HG03378 (cell line): ENCODE measurements around the gene EDN2.

Source experiments
- ATAC-seq: cut with Tn5 transposase; IDR thresholded peaks from one replicate; pipeline ENCODE4 v1.9.1; 2021; ENCODE audit warnings: mild to moderate bottlenecking, moderate library complexity; ENCODE audit not compliant: unreplicated experiment

Gene EDN2

DNA sequence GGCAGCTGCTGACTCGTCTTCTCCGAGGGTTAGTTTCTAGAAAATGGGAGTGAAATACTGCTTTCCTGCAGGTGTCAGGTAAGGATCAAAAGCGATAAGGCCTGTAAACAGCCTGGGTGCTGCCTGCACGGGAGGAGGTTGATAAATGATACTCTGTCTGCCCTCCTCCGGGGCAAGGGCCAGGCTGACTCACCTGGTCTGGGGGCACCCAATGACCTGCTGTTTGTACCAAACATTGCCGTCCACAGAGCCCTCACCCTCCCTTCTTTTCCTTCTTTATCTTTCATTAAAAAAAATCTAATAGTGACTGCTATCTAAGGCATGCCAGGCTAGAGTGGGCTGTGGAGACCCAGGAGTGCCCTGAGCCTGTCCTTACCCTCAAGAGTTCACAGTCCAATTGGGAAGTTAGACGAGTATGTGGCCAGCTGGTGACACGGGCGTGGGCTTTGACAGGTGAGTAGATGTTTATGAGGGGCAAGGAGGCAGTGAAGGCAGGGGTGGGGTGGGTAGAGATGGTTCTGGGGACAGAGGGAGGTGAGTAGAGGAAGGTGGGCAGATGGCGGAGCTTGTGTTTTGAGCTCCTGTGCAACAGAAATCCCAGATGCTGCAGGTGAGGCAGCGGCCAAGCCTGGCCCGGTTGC lies 16.2 kb downstream of the EDN2 start:
- ATAC-seq, result no peak

DNA sequence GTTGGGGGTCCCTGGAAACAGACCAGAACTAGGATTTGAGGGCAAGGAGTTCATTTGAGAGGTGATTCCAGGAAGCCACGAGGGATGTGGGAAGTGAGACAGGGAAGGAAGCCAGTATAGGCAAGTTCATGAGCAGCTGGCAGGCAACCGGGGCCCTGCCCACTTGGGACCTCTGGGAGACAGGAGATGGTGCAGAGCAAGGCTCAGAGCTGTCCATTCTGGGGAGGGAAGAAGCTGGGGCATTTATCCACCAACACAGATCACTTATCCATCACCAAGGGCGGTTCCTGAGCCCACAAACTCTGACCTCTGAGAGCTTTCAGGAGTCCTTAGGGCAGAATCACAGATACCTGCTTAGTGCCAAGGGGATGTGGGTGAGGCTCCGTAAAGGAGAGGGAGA lies 16.8 kb downstream of the EDN2 start:
- no peak for ATAC-seq

DNA sequence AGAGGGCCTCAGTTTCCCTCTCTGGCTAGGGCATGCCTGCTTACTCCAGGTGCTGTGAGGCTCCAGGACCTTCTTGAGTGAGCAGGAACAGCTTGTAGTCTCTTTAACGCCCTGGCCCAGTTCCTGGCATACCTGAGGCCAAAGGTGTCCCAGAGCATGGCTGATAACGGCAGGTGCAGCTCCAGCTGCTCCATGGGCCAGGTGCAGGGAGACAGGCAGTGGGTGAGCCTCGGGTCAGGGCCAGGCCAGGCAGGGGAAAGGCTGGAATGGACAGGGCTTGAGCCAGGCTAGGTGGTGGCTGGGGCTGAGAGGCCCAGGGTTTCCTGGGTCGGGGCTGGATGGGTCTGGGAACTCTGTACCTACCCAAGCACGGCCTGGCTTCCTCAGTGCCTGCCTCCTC lies 18.3 kb downstream of the EDN2 start:
- no peak for ATAC-seq

DNA sequence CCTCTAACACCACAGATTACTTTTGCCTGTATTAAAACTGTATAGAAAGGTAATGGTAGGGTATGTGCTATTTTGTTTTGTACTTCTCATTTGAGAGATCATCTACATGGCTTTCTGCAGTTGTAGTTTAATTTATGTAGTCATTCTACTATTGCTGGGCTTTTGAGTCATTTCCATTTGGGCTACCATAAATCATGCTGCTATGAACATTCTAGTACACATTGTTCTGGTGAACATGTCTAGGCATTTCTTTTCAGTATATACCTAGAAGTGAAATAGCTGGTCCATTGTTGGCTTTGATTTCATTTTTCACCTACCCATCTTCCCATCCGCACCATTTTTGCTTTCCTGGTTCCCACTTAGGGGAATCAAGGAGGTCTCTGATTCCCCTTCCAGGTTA lies 18.7 kb downstream of the EDN2 start:
- no peak for ATAC-seq

DNA sequence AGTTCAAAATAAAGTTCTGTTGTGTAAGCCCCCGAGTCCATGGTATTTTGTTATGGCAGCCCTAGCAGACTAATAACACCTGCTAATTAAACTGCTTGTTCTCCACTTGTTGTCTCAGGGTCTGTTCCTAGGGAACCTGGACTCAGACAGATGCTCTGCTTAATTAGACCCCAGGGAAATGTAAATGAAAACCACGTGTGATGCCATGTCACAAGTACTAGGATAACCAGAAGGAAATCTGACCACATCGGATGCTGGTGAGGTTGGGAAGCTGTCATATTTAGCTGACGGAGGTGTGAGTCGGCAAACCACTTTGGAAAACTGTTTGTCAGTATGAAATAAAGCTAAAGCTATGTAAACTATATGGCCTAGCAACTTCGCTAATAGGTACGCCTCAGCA lies 19.6 kb downstream of the EDN2 start:
- ATAC-seq, result no peak

DNA sequence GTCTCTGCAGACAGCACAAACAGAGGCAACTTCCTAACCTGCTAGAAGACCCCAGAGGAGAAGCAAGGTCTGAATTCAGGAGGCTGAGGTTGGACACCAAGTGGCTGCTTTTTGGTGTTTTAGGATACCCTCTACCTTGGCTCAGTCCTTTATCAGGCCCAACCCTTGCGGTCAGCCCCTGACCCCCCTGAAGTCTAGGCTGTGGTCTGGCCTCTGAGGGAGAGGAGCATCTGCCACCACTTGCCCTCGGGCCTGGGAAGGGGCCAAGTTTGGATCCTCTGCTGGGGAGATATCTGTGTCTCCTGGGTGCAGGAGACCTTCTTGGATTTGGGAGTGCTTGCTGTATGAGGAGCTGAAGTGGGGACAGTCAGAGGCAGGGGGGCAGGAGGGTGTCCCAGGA lies 21.0 kb downstream of the EDN2 start:
- no peak for ATAC-seq

DNA sequence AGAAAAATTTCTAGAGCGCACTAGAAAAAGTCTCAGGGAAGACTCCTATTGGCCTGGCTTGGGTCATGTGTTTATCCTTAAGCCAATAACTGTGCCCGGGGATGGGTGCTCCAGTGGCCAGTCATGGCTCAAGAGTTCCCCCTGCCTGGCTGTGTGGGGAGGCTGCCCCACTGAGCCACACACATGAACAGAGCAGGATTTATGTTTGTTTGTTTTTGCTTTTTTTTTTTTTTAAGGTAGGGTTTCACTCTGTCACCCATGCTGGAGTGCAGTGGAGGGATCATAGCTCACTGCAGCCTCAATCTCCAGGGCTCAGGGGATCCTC lies 21.8 kb downstream of the EDN2 start:
- no peak for ATAC-seq

DNA sequence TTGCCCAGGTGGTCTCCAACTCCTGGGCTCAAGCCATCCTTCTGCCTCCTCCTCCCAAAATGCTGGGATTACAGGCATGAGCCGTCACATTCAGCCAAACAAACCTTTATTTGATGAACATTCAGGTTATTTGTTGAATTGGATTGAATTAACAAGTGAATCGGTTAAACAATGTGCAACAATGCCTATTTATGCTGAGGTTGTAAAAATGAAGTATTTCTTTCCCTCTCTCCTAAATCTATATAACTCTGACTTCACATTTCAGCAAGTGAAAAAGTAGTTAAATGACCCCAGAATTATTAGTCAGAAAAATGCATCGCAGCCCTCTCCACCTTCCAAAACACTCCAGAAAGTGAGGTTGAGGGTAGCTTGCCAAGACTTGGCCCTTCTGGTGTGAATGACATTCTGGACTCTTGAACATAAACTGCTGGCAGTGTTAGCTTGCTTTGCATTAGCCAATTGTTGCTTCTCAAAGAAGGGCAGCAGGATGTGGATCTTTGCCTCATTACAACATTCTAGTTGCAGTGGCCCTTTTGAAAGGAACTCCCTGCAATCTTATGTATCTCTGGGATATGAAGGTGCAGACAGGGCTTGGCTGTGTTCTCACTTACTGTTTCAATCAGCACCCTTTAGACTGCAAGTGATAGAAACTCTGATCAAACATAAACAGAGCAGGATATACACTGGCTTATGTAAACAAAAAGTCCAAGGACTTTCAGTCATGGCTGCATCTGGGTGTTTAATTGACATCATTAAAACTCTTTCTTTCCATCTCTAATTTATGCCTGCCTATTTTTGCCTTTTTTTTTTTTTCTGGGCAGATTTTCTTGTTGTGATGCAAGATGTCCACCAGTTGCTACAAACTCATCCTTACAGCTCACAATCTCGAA lies 22.4 kb downstream of the EDN2 start:
- ATAC-seq, result no peak

DNA sequence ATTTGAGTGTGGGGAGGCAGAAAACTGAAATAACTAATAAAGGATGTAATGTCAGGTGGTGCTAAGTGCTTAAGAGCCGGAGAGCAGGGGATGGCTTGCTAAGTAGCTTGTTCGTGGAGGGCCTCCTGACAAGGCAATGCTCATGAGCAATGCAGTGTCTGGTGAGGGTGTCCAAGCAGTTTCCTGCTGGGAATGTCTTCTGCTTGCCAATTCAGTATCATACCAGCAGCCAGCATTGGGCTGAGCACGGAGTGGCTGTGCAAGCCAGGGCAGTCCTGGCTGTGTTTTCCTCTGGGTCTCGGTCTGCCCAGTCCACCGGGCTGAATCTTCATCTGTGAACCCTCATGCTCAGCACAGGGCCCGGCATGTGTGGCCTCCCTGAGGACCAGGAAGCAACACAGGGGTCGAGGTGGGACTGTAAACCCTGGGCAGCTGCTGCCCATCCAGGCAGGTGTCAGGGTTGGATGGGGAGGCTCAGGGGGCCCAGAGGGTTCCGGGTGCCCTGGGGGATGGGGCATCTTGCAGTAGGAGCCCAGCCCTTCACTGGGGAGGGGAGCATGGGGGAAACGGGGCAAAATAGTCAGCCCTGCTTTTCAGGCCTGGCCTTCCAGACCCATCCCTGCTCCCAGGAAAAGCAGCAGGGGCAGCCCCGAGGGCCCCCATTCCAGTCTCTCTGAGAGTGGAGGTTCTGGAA lies 27.5 kb downstream of the EDN2 start:
- ATAC-seq, result no peak

DNA sequence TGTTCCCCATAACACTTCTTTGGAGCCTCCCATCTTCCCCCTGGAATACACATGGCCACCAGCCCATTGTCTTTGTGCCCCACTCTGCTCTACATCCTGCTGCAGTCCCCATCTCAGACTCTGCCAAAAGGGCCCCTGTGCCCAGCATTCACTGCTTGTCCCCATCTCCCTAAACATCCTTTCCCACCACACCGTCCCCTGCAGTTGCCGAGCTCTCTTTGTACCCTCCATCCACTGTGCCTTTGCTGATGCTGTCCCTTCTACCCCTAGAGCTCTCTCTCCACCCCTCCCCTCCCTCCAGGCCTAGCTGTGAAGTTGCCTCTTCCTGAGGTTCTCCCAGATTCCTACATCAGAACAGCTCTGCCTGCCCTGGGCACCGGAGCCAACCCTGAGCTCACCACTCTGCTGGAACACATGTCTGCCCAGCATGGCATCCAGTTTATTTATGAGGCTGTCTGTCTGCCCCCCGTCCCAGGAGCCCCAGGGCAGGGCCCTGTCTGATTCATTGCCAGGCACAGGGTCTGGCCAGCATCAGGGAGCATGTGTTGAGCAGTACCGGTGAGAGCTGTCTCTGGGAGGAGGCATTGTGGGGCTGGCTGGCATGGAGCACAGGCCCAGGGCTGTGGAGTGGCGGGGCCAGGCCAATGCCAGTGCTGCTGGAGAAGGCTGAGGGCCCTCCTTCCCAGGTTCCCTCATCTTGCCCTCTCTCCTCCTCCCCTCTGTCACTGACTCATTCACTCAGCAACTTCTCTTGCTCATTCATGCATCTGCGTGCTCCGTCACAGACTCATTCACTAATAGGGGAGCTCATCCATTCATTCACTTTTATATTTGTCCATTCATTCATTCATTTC lies 28.8 kb downstream of the EDN2 start:
- no peak for ATAC-seq

DNA sequence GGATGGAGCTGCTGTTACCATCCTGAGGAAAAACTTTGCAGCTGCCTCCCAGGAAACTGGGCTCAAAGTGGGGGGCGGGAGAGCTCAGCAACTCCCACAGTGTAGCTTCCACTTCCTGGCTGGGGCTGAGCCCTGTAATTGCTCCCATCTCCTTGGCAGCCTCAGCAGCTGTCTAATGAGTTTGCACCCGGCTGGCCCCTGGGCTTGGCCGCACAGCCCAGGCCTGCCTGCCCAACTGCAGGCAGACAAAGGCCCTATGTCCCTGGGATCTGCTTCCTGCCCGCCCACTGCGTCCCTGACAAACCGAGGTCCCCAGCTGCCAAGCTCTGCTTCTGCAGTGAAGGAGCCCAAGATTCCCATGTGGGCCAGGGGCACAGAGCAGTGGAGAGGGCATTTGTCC lies 30.1 kb downstream of the EDN2 start:
- ATAC-seq, result no peak

DNA sequence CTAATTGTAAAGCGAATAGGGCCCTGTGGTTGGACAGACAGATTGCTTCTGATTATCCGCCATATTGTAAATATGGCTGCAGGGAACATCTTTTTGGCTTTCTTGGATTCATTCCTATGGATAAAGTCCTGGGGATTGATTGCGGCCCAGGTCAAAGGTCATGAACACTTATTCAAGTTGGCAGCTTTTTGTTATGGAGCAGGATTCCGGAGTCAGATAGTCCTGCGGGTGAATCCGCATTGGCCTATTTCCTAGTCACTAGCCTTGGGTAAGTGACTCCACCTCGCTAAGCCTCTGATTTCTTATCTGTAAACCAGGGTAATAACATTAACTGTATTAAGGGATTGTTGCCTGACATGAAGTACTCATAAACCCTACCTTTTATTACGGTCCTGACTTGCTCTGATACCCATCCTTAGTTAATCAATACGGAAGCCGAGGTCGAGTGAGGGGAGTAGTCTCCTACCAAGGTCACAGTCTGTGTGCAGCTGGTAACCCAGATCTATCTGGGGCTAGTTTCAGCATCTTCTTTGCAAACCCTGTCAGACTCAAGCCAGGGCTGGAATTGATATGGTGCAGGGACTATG lies 31.7 kb downstream of the EDN2 start:
- no peak for ATAC-seq

DNA sequence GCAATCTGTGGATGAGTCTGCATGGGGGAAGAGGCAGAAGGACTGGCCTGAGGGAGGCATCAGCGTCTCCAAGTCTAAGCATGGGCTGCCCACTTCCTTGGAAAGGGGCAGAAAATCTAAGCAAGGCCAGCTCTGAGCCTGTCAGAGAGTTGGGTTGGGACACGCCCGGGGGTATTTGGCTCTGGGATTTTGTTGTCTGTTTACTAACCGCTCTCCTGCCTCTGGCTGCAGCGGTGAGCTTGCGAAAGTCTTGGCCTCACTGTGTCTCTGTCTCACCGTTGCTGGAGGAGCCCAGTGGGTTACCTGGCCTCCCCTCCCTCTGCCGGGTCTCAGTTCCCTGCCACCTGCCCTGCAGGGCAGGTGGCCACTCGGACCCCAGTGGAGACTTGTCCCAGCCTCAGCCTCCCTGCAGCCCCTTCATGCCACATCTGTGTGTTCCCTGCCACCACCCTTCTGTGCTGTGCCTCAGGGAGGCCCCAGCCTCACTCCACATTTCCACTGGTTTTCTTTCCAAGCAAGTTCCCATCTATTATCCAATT lies 33.7 kb downstream of the EDN2 start:
- ATAC-seq, result no peak

DNA sequence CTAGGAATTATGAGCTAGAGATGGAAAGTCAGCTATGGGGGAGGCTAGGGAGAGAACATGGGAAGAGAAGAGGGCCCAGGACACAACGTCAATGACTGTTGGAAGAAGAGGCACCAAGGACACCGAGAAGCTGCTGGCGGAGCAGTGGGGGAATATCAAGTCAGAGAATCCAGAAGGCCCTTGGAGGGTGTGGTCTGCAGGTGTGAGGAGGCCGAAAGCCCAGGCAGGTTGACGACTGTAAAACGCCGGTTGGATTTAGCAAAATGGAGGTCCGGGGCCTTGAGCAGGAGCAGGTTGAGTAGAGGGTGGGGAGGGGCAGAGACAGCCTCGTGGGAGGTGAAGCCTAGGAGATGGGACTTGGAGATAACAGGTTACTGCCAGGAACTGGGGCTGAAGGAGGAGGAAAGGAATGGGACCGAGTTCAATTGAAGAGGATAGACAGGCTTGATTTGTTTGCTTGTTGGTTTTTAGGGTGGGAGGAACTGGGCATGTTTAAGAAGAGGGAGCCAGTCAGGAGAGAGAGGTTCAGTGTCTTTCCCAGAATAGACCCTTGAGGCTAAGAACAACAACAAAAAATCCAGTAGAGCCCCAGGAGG lies 35.1 kb downstream of the EDN2 start:
- ATAC-seq, result no peak

DNA sequence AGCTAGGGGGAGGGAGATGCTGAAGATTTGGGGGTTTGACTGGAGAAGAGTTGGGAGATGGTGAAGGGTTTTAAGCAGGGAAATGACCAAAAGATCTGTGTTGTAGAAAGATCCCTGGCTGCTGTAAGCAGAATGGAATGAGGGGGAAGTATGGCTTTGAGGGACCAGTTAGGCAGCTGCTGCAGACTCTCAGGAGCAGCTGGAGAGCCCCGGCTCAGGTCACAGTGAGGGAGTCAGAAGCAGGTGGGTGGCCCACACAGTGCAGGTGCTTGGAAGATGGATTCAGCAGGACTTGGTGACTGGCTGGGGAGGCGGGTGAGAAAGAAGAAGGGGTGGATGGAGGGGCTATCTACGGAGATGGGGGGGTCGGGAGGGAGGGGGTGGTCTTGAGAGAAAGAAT lies 35.7 kb downstream of the EDN2 start:
- no peak for ATAC-seq

DNA sequence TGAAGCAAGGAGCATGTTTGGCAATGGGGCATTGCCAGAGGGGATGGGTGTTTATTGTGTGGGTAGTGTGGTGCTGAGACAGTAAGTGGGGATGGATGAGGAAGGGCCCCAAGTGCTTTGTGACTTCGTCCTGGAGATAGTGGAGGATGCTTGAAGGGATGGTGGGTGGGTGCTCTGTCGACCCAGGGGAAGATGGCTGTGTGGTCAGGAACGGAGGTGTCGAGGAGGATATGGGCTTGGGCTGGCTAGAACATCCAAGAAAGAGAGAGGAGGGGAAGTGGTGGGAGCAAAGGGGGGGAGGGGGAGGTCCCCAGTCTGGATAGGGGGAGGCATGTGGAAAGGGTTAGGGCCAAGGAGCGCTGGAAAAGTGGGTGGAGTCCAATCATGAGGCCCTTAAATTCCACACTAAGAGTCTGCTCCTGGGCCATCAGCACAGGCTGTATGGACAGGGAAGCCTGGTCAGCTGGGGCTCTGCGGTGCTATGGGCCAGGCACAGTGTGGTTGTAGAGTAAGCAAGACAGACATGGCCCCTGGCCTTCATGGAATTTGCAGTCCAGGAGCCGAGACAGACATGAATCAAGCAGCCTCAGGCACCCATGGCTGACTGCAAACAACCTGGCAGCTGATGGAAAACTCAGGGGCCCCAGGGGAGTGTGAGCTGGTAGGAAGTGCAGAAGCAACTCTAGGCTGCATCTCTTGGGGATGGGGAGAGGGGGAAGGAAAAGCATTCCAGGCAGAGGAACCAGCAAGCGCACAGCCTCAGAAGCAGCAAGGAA lies 36.3 kb downstream of the EDN2 start:
- ATAC-seq, result no peak

DNA sequence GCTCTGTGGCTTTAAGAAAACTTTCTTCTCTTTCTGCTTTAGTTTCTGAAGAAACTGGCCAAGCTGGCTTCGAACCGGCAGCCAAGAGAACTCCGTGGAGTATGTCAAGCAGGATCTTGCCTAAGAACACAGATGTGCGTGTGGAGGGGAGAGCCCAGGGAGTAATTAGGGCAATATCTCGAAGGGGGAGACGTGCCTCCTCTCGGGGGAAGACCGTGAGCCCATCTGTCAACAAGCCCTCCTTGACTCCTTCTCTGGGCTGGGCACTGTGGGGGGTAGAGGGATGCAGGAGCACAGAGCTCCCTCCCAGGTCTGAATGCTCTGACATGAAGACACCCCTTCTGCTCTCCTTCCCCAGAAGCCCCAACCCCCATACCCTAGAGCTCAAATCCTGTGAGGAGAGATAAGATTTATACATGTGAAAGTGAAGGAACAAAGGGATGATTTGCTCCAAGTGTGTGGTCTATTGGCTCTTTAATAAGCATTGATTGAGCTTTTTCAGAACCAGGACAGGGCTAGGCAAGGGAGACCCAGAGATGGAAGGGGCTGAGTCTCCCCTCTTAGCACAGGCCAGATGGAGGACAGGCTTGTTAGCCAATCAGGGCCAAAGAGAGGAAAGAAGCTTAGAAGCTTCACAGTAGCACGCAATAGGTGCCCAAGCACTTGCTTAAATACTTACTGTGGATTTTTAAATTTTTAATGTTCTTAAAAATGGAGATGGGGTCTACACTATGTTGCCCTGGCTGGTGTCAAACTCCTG lies 37.5 kb downstream of the EDN2 start:
- ATAC-seq, result no peak

DNA sequence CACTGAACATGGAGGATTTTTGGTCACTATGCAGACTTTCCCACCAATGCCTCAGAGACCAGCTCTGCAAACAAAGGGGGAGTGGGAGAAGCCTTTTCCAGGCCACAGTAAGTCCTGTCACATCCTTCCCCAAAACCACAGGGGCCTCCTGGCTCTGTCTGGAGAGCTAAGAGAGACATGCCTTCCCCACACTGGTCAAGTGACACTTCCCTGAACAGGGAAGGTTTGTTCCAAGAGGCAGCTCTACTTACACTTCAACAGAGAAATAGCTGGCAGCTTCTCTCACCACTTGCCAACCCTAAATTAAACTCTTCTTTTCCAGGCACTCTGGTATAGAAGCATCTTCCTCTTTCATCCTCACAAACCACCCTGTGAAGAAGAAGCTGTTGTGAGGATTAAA lies 39.7 kb downstream of the EDN2 start:
- no peak for ATAC-seq

DNA sequence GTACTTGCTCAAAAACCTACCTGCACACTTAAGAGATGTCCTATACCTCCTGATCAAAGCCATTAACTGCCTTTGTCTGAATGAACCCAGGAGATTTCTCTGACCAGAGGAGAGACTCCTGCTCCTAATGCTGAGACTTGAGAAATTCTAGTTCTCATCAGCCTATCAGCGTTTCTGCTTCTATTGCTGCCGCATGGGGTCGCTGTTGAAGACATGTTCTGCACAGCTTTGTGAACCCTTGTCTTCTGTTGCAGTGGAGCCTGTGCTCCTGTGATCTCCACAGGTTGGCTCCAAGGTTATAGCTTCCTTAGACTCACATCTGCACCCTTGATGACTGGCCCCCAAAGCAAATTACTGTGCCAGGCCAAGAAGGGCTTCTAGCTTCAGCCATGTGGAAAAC lies 40.2 kb downstream of the EDN2 start:
- no peak for ATAC-seq
